ENCODE results near the gene TLR8.

GRCh38 chrX:12929701-12930100 is 23.3 kb downstream of the TLR8 start:
- TF ChIP-seq CREB5 (CRISPR knock-in tag; IDR thresholded peaks at IDR 0.05; ENCODE audit: low read depth) (no peak), TSHZ2 (CRISPR knock-in tag; IDR thresholded peaks at IDR 0.05) (no peak), OSR1 (CRISPR knock-in tag; IDR thresholded peaks at IDR 0.05) (no peak), PATZ1 (CRISPR knock-in tag; IDR thresholded peaks at IDR 0.05; ENCODE audit: borderline replicate concordance) (no peak), TCF4 (CRISPR knock-in tag; IDR thresholded peaks at IDR 0.05; ENCODE audit: borderline replicate concordance) (no peak)
